HepG2 (cell line): ENCODE data around the gene RTP2. TPM values are rescaled to one million over a fixed set of nuclear protein-coding genes. Genes with fewer than 3 reads are reported as not detected.

Experiments used
- GATAD2A ChIP-seq: IDR thresholded peaks from 2 replicates; pipeline ENCODE4 v1.6.1; 2016
- MBD4 ChIP-seq: IDR thresholded peaks from 2 replicates; pipeline ENCODE4 v1.6.1; 2012; ENCODE audit warnings: low read length, inconsistent platforms, borderline replicate concordance
- NCOR1 ChIP-seq: fragments of 200-600 bp; sonication (generic); IDR thresholded peaks from 2 replicates; pipeline ENCODE4 v1.7.0; 2017; ENCODE audit warnings: antibody characterized with exemption, low read length, borderline replicate concordance
- SMARCC2 ChIP-seq: fragments of 450-650 bp; IDR thresholded peaks from 2 replicates; pipeline ENCODE4 v1.6.1; 2017; ENCODE audit warnings: antibody characterized with exemption, mild to moderate bottlenecking
- SNAPC2 ChIP-seq: sonication (generic); formaldehyde crosslinking; IDR thresholded peaks from 2 replicates; pipeline ENCODE4 v1.8.1; 2022; ENCODE audit warnings: mild to moderate bottlenecking, missing genetic modification reagents
- SUZ12 ChIP-seq: fragments of 150-350 bp; IDR thresholded peaks from 2 replicates; pipeline ENCODE4 v1.6.1; 2014; ENCODE audit warnings: low read depth, low read length
- TBP ChIP-seq: sonication (generic); formaldehyde crosslinking; IDR thresholded peaks from 2 replicates; pipeline ENCODE4 v1.5.0; 2020; ENCODE audit warnings: missing genetic modification reagents
- ZNF230 ChIP-seq: sonication (generic); formaldehyde crosslinking; IDR thresholded peaks from 2 replicates; pipeline ENCODE4 v1.4.0; 2020; ENCODE audit warnings: mild to moderate bottlenecking, missing genetic modification reagents
- ZNF83 ChIP-seq: sonication (generic); formaldehyde crosslinking; IDR thresholded peaks from 2 replicates; pipeline ENCODE4 v1.4.0; 2020; ENCODE audit warnings: missing genetic modification reagents, mild to moderate bottlenecking, borderline replicate concordance
- ZNF878 ChIP-seq: sonication (generic); formaldehyde crosslinking; IDR thresholded peaks from 2 replicates; pipeline ENCODE4 v1.8.1; 2023; ENCODE audit warnings: mild to moderate bottlenecking, missing genetic modification reagents, moderate library complexity
- polyA plus RNA-seq, 8 experiments: library from polyadenylated mRNA; depleted of rRNA in 3 of 8; stranded (reverse) in 7 of 8; unstranded in 1 of 8; fragments of >200 nt; fragmentation: Illumina TruSeq in 4 of 8; extraction: Trizol in 4 of 8; gene quantifications; 2 replicates each; pipeline versions ENCODE4 v1.2.1 to v1.2.3, GENCODE V29; 2011 to 2016; ENCODE audit warnings: low read depth in 4 of 8, missing spikeins in 1 of 8, mixed read lengths in 1 of 8; ENCODE audit not compliant: insufficient read depth in 1 of 8
- total RNA-seq, 5 experiments: library from RNA; depleted of rRNA; stranded (reverse); fragments of >200 nt; fragmentation: Illumina TruSeq; extraction: Trizol; gene quantifications; 2 replicates each; pipeline ENCODE4 v1.2.3, GENCODE V29; 2016; ENCODE audit warnings: low read depth in 1 of 5
- TF ChIP-seq, protein P1 (sequence below): sonication (generic); formaldehyde crosslinking; conservative IDR thresholded peaks from 2 replicates; pipeline ENCODE4 v1.8.1; 2023; ENCODE audit warnings: missing genetic modification reagents
- TF ChIP-seq, protein P2 (sequence below): sonication (generic); formaldehyde crosslinking; IDR thresholded peaks from 2 replicates; pipeline ENCODE4 v1.4.0; 2020; ENCODE audit warnings: mild to moderate bottlenecking, missing genetic modification reagents
- TF ChIP-seq, protein P3 (sequence below): sonication (generic); formaldehyde crosslinking; IDR thresholded peaks from 2 replicates; pipeline ENCODE4 v1.5.1; 2020; ENCODE audit warnings: mild to moderate bottlenecking, missing genetic modification reagents
- TF ChIP-seq, protein P4 (sequence below): sonication (generic); formaldehyde crosslinking; IDR thresholded peaks from 2 replicates; pipeline ENCODE4 v1.4.0; 2020; ENCODE audit warnings: missing genetic modification reagents, borderline replicate concordance

The RTP2 gene
- total and polyA plus RNA-seq, 2 of the 13 experiments (the other 11 are each of a cell fraction or from before 2014, with no cell fraction given) = not detected

DNA sequence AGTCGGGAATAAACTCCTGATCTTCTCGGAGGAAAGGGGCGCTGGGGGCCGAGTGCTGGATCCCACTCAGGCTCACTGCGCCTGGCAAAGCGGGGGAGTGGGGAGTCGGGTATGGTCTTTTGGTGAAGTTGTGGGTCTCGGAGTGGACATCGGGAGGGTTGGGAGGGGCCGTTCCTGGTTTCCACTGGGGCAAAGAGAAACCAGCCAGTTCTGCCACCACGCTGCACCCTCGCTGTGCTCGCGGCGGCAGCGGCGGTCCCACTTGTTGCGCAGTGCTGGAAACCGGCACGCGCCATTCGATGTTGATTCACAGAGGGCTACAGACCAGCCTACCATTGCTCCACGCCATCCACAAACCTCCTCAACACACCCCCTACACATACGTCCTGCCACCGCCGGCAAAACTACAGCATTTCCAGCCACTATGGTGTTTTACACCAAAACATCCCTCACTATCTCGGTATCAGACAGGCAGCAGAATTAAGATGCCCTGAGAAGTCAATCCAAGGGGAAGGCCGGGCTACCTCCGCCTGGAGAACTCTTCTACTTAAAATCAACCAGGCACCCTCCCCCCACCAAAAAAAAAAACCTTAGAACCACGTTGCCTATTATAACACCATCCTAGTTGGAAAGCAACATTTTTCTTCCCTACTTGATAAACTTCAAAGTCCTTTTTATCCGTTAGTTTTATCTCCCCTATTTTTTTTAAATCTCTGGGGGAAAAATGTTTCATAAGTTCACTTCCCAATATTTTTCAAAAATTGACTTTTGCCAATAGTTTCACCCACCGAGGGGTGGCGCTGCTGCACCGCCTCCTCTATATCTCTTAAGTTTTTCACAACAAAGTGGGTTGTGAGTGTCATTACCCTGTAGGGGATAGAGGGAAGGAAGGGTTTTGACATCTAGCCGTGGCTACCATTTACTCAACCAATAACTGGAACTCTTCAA is 39.3 kb upstream of the RTP2 start (continued):
- TF ChIP-seq NCOR1 = no peak
- TF ChIP-seq, protein P1, sequence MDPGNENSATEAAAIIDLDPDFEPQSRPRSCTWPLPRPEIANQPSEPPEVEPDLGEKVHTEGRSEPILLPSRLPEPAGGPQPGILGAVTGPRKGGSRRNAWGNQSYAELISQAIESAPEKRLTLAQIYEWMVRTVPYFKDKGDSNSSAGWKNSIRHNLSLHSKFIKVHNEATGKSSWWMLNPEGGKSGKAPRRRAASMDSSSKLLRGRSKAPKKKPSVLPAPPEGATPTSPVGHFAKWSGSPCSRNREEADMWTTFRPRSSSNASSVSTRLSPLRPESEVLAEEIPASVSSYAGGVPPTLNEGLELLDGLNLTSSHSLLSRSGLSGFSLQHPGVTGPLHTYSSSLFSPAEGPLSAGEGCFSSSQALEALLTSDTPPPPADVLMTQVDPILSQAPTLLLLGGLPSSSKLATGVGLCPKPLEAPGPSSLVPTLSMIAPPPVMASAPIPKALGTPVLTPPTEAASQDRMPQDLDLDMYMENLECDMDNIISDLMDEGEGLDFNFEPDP (CRISPR knock-in tag) = 0 out of 2 replicates have a peak, but pooled peaks have one; percentile 21
- TF ChIP-seq ZNF230 (CRISPR knock-in tag) = 0 out of 2 replicates have a peak, but pooled peaks have one; percentile 71
- TF ChIP-seq SNAPC2 (CRISPR knock-in tag) = peak; percentile 56; the same call in 1 of the 2 replicates
- 0 out of 2 replicates have a peak, but pooled peaks have one; percentile 16 for TF ChIP-seq ZNF878 (CRISPR knock-in tag)
- no peak for TF ChIP-seq SMARCC2
- TF ChIP-seq, protein P2, sequence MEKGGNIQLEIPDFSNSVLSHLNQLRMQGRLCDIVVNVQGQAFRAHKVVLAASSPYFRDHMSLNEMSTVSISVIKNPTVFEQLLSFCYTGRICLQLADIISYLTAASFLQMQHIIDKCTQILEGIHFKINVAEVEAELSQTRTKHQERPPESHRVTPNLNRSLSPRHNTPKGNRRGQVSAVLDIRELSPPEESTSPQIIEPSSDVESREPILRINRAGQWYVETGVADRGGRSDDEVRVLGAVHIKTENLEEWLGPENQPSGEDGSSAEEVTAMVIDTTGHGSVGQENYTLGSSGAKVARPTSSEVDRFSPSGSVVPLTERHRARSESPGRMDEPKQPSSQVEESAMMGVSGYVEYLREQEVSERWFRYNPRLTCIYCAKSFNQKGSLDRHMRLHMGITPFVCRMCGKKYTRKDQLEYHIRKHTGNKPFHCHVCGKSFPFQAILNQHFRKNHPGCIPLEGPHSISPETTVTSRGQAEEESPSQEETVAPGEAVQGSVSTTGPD (CRISPR knock-in tag) = peak; percentile 36; the same call in 1 of the 2 replicates
- peak; percentile 55; the same call in 1 of the 2 replicates for TF ChIP-seq GATAD2A
- TF ChIP-seq ZNF83 = no peak
- no peak for TF ChIP-seq SUZ12
- TF ChIP-seq, protein P3, sequence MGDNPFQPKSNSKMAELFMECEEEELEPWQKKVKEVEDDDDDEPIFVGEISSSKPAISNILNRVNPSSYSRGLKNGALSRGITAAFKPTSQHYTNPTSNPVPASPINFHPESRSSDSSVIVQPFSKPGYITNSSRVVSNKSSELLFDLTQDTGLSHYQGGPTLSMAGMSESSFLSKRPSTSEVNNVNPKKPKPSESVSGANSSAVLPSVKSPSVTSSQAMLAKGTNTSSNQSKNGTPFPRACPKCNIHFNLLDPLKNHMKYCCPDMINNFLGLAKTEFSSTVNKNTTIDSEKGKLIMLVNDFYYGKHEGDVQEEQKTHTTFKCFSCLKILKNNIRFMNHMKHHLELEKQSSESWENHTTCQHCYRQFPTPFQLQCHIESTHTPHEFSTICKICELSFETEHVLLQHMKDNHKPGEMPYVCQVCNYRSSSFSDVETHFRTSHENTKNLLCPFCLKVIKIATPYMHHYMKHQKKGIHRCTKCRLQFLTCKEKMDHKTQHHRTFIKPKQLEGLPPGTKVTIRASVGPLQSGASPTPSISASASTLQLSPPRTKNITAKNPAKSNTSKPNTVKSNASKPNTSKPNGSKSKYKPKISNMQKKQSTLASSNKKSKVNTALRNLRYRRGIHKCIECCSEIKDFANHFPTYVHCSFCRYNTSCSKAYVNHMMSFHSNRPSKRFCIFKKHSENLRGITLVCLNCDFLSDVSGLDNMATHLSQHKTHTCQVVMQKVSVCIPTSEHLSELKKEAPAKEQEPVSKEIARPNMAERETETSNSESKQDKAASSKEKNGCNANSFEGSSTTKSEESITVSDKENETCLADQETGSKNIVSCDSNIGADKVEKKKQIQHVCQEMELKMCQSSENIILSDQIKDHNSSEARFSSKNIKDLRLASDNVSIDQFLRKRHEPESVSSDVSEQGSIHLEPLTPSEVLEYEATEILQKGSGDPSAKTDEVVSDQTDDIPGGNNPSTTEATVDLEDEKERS (CRISPR knock-in tag) = 0 out of 2 replicates have a peak, but pooled peaks have one; percentile 77
- no peak for TF ChIP-seq TBP
- peak; percentile 54; the same call in 1 of the 2 replicates for TF ChIP-seq MBD4
- TF ChIP-seq, protein P4, sequence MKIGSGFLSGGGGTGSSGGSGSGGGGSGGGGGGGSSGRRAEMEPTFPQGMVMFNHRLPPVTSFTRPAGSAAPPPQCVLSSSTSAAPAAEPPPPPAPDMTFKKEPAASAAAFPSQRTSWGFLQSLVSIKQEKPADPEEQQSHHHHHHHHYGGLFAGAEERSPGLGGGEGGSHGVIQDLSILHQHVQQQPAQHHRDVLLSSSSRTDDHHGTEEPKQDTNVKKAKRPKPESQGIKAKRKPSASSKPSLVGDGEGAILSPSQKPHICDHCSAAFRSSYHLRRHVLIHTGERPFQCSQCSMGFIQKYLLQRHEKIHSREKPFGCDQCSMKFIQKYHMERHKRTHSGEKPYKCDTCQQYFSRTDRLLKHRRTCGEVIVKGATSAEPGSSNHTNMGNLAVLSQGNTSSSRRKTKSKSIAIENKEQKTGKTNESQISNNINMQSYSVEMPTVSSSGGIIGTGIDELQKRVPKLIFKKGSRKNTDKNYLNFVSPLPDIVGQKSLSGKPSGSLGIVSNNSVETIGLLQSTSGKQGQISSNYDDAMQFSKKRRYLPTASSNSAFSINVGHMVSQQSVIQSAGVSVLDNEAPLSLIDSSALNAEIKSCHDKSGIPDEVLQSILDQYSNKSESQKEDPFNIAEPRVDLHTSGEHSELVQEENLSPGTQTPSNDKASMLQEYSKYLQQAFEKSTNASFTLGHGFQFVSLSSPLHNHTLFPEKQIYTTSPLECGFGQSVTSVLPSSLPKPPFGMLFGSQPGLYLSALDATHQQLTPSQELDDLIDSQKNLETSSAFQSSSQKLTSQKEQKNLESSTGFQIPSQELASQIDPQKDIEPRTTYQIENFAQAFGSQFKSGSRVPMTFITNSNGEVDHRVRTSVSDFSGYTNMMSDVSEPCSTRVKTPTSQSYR (CRISPR knock-in tag) = 0 out of 2 replicates have a peak, but pooled peaks have one; percentile 25
